ENCODE measurements around the gene KRT34. TPM values are rescaled to one million over a fixed set of nuclear protein-coding genes. Genes with fewer than 3 reads are reported as not detected.

The KRT34 gene
- total RNA-seq, 1 donor from 2014 or later, result not detected

DNA sequence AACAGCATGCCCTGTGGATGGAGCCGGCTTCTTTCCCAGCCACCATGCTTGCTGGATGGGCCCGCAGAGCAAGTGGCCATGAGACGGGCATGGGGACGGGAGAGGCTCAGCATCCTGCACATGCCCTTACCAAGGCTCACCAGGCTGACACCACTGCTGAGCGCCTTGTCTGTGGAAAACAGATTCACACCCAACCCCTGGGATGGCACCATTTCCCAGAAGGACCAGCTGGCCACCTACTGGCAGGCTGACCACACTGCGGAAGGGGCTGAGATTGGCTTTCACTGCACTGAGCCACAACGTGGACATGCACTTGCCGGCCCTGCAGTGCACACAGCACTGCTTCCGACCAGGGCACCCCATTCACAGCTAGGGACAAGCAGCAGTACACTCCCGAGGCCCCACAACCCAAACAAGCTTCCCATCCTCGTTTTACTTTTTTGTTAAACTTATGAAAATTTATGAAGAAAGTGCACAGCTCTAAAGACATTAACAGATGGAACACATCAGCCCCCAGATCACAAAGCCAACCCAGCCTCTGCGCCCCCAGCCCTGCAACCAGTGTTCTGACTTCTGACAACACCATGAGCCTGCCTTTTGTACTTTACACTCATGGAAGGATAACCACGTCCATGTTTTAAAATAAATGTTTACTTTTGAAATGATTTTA is 52.7 kb downstream of the KRT34 start:
- intact Hi-C loops (cut with micrococcal nuclease), result loop anchor here (1.0 kb wide), 2 partner anchors 420 to 526 kb away; no protein-coding TSS in a partner anchor
- Mint-ChIP-seq H3K36me3 (ENCODE audit: low read depth) (no peaks in the 10 kb centered on the region), H3K9me3 (no peaks in the 10 kb centered on the region), H3K27ac (no peak overlapping the region), H3K4me1 (peaks cover 6% of the 10 kb centered on the region), H3K27me3 (no peaks in the 10 kb centered on the region), H3K4me3 (no peak overlapping the region)
- CTCF ChIA-PET, result no interaction called here
- TF ChIP-seq, protein P1, sequence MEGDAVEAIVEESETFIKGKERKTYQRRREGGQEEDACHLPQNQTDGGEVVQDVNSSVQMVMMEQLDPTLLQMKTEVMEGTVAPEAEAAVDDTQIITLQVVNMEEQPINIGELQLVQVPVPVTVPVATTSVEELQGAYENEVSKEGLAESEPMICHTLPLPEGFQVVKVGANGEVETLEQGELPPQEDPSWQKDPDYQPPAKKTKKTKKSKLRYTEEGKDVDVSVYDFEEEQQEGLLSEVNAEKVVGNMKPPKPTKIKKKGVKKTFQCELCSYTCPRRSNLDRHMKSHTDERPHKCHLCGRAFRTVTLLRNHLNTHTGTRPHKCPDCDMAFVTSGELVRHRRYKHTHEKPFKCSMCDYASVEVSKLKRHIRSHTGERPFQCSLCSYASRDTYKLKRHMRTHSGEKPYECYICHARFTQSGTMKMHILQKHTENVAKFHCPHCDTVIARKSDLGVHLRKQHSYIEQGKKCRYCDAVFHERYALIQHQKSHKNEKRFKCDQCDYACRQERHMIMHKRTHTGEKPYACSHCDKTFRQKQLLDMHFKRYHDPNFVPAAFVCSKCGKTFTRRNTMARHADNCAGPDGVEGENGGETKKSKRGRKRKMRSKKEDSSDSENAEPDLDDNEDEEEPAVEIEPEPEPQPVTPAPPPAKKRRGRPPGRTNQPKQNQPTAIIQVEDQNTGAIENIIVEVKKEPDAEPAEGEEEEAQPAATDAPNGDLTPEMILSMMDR (IDR thresholded peaks at IDR 0.05), result no peak
- DNase-seq, result no peak
- POLR2A ChIA-PET, result no interaction called here
- peak; percentile 47 for ATAC-seq (ENCODE audit: low read depth)

DNA sequence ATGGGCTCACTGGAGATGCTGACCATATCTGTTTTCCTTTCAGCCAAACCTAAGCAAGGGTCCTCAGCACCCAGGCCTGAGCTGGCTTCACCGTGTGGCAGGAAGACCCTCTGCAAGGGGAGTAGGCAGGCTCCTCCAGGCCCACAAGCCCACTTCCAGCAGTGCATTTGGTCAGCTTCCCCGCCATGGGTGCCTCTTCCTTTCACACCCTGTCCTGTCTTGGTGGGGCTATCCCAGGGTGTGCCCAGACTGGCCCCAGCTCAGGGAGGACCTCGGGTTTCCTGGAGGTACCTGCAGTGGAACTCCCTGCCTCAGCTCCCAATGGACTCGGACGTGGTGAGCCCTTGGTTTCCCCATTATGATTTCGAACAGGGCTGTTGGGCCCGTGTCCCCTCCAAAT is 53.9 kb downstream of the KRT34 start:
- TF ChIP-seq, protein P1 (IDR thresholded peaks at IDR 0.05), result no peak
- intact Hi-C loops (cut with micrococcal nuclease), result no loop called here
- ChIA-PET CTCF (no interaction called here), POLR2A (no interaction called here)
- Mint-ChIP-seq H3K27me3 (no peaks in the 10 kb centered on the region), H3K36me3 (ENCODE audit: low read depth) (no peaks in the 10 kb centered on the region), H3K4me1 (no peaks in the 10 kb centered on the region), H3K9me3 (no peaks in the 10 kb centered on the region), H3K27ac (no peak overlapping the region), H3K4me3 (no peak overlapping the region)
- DNase-seq, result no peak
- ATAC-seq (ENCODE audit: low read depth), result no peak

Other genes with a start within 250 kb of the KRT34 start
- not detected in 2 replicates for gene KRTAP4-6, start 241.8 kb downstream of the KRT34 start, total RNA-seq
- gene KRTAP4-5, start 232.5 kb downstream of the KRT34 start, total RNA-seq, result not detected in 2 replicates
- gene KRTAP4-4, start 221.6 kb downstream of the KRT34 start, total RNA-seq, result not detected in 2 replicates
- gene KRTAP4-3, start 214.1 kb downstream of the KRT34 start, total RNA-seq, result not detected in 2 replicates
- not detected in 2 replicates for gene KRTAP4-2, start 204.1 kb downstream of the KRT34 start, total RNA-seq
- not detected in 2 replicates for gene KRTAP4-1, start 197.4 kb downstream of the KRT34 start, total RNA-seq
- not detected in 2 replicates for gene KRTAP9-1, start 192.4 kb downstream of the KRT34 start, total RNA-seq
- gene KRTAP9-2, start 155.7 kb downstream of the KRT34 start, total RNA-seq, result not detected in 2 replicates
- not detected in 2 replicates for gene KRTAP9-3, start 149.9 kb downstream of the KRT34 start, total RNA-seq
- gene KRTAP9-8, start 144.3 kb downstream of the KRT34 start, total RNA-seq, result not detected in 2 replicates
- gene KRTAP9-4, start 132.6 kb downstream of the KRT34 start, total RNA-seq, result not detected in 2 replicates
- not detected in 2 replicates for gene KRTAP9-9, start 126.9 kb downstream of the KRT34 start, total RNA-seq
- gene KRTAP9-6, start 116.9 kb downstream of the KRT34 start, total RNA-seq, result not detected in 2 replicates
- gene KRTAP9-7, start 106.6 kb downstream of the KRT34 start, total RNA-seq, result not detected in 2 replicates
- gene KRTAP29-1, start 79.5 kb downstream of the KRT34 start, total RNA-seq, result not detected in 2 replicates
- gene KRTAP16-1, start 73.0 kb downstream of the KRT34 start, total RNA-seq, result not detected in 2 replicates
- gene KRTAP17-1, start 66.6 kb downstream of the KRT34 start, total RNA-seq, result not detected in 2 replicates
- gene KRT33A, start 31.5 kb downstream of the KRT34 start, total RNA-seq, result not detected in 2 replicates
- gene KRT33B, start 12.5 kb downstream of the KRT34 start, total RNA-seq, result not detected in 2 replicates
- gene KRT31, start 15.3 kb upstream of the KRT34 start, total RNA-seq, result not detected in 2 replicates
- gene KRT37, start 42.3 kb upstream of the KRT34 start, total RNA-seq, result not detected in 2 replicates
- not detected in 2 replicates for gene KRT38, start 58.7 kb upstream of the KRT34 start, total RNA-seq
- not detected in 2 replicates for gene KRT32, start 85.1 kb upstream of the KRT34 start, total RNA-seq
- not detected in 2 replicates for gene KRT35, start 98.8 kb upstream of the KRT34 start, total RNA-seq
- gene KRT36, start 107.6 kb upstream of the KRT34 start, total RNA-seq, result not detected in 2 replicates
- not detected in 2 replicates for gene KRT13, start 123.3 kb upstream of the KRT34 start, total RNA-seq
- not detected in 2 replicates for gene KRT15, start 136.6 kb upstream of the KRT34 start, total RNA-seq
- gene KRT19, start 146.0 kb upstream of the KRT34 start, total RNA-seq, result not detected in 2 replicates
- gene KRT9, start 189.8 kb upstream of the KRT34 start, total RNA-seq, result not detected in 2 replicates
- not detected in 2 replicates for gene KRT14, start 204.6 kb upstream of the KRT34 start, total RNA-seq
- gene KRT16, start 230.5 kb upstream of the KRT34 start, total RNA-seq, result not detected in 2 replicates
- gene KRT17, start 242.3 kb upstream of the KRT34 start, total RNA-seq, result not detected in 2 replicates

Measured in activated B cell treated with CpG ODN at 0.5 μM for 24 hours (primary cell).